ENCODE results near the gene FAM3B.

FAM3B gene

GRCh38 chr21:41402231-41402630 is 85.6 kb downstream of the FAM3B start:
- Histone ChIP-seq H3K4me1 (ENCODE audit: control insufficient read depth, insufficient read depth, low read length) (no peaks in the 10 kb centered on the region), H3K9me3 (ENCODE audit: control insufficient read depth, insufficient read depth, low read depth, low read length) (no peaks in the 10 kb centered on the region), H3K4me3 (ENCODE audit: low read depth, low read length) (no peak overlapping the region), H3K27ac (ENCODE audit: extremely low read depth, low read depth, low read length) (no peak overlapping the region), H3K36me3 (ENCODE audit: control insufficient read depth in 2 of 2, insufficient read depth in 1 of 2, low read length in 2 of 2) (no peaks in the 10 kb centered on the region)
- ChIA-PET CTCF (interaction anchor here (0.7 to 0.9 kb wide), 2 partner anchors 9 to 119 kb away, joined by 3 read pairs; no protein-coding TSS in a partner anchor), POLR2A (no interaction called here)
- TF ChIP-seq ZNF114 (tag by site-specific recombination; IDR thresholded peaks at IDR 0.05) (no peak), ZNF660 (tag by site-specific recombination; IDR thresholded peaks at IDR 0.05) (no peak), ZNF791 (tag by site-specific recombination; IDR thresholded peaks at IDR 0.05) (no peak), KLF8 (tag by site-specific recombination; IDR thresholded peaks at IDR 0.05) (no peak)

GRCh38 chr21:41402796-41403195 is 86.2 kb downstream of the FAM3B start:
- H3K4me1 ChIP-seq (ENCODE audit: control insufficient read depth, insufficient read depth, low read length) = no peaks in the 10 kb centered on the region
- TF ChIP-seq ZNF138 (tag by site-specific recombination; IDR thresholded peaks at IDR 0.05; ENCODE audit: borderline replicate concordance) (no peak), ZNF133 (tag by site-specific recombination; IDR thresholded peaks at IDR 0.05) (no peak), ZNF184 (tag by site-specific recombination; IDR thresholded peaks at IDR 0.05) (no peak), GFI1B (tag by site-specific recombination; IDR thresholded peaks at IDR 0.05) (no peak), ZFHX2 (tag by site-specific recombination; conservative IDR thresholded peaks at IDR 0.05) (no peak), ZNF433 (tag by site-specific recombination; IDR thresholded peaks at IDR 0.05; ENCODE audit: low read depth) (no peak), ZNF146 (tag by site-specific recombination; IDR thresholded peaks at IDR 0.05) (no peak), ZNF394 (tag by site-specific recombination; IDR thresholded peaks at IDR 0.05; ENCODE audit: borderline replicate concordance) (no peak), ZNF292 (tag by site-specific recombination; IDR thresholded peaks at IDR 0.05; ENCODE audit: borderline replicate concordance, low read depth) (no peak), ZNF626 (tag by site-specific recombination; IDR thresholded peaks at IDR 0.05) (no peak), ZNF37A (tag by site-specific recombination; IDR thresholded peaks at IDR 0.05) (no peak), GLI4 (tag by site-specific recombination; IDR thresholded peaks at IDR 0.05) (no peak), ZNF121 (tag by site-specific recombination; IDR thresholded peaks at IDR 0.05) (no peak), ZSCAN23 (tag by site-specific recombination; IDR thresholded peaks at IDR 0.05) (no peak), ZBTB17 (tag by site-specific recombination; IDR thresholded peaks at IDR 0.05) (no peak)
- H3K4me3 ChIP-seq (ENCODE audit: low read depth, low read length) = no peak overlapping the region
- H3K9me3 ChIP-seq (ENCODE audit: control insufficient read depth, insufficient read depth, low read depth, low read length) = no peaks in the 10 kb centered on the region
- ChIA-PET CTCF (interaction anchor here (0.7 to 0.9 kb wide), 2 partner anchors 8 to 119 kb away, joined by 3 read pairs; no protein-coding TSS in a partner anchor), POLR2A (no interaction called here)
- H3K27ac ChIP-seq (ENCODE audit: extremely low read depth, low read depth, low read length) = no peak overlapping the region
- H3K36me3 ChIP-seq (ENCODE audit: control insufficient read depth in 2 of 2, insufficient read depth in 1 of 2, low read length in 2 of 2) = no peaks in the 10 kb centered on the region

GRCh38 chr21:41403331-41403730 is 86.7 kb downstream of the FAM3B start:
- Histone ChIP-seq H3K27ac (ENCODE audit: extremely low read depth, low read depth, low read length) (no peak overlapping the region), H3K4me3 (ENCODE audit: low read depth, low read length) (no peak overlapping the region), H3K4me1 (ENCODE audit: control insufficient read depth, insufficient read depth, low read length) (no peaks in the 10 kb centered on the region), H3K36me3 (ENCODE audit: control insufficient read depth in 2 of 2, insufficient read depth in 1 of 2, low read length in 2 of 2) (no peaks in the 10 kb centered on the region), H3K9me3 (ENCODE audit: control insufficient read depth, insufficient read depth, low read depth, low read length) (no peaks in the 10 kb centered on the region)
- ChIA-PET CTCF (no interaction called here), POLR2A (no interaction called here)
- TF ChIP-seq SP7 (tag by site-specific recombination; IDR thresholded peaks at IDR 0.05) (no peak), ZSCAN23 (tag by site-specific recombination; IDR thresholded peaks at IDR 0.05) (no peak), ZNF19 (tag by site-specific recombination; IDR thresholded peaks at IDR 0.05; ENCODE audit: low read depth) (no peak), ZNF121 (tag by site-specific recombination; IDR thresholded peaks at IDR 0.05) (no peak), ZBTB10 (tag by site-specific recombination; IDR thresholded peaks at IDR 0.05) (no peak), KLF10 (tag by site-specific recombination; IDR thresholded peaks at IDR 0.05) (no peak), ZNF292 (tag by site-specific recombination; IDR thresholded peaks at IDR 0.05; ENCODE audit: borderline replicate concordance, low read depth) (no peak), SALL2 (tag by site-specific recombination; IDR thresholded peaks at IDR 0.05; ENCODE audit: borderline replicate concordance) (no peak), PRDM1 (tag by site-specific recombination; IDR thresholded peaks at IDR 0.05) (no peak), ZNF157 (tag by site-specific recombination; IDR thresholded peaks at IDR 0.05) (no peak)
- TF ChIP-seq, protein P1, sequence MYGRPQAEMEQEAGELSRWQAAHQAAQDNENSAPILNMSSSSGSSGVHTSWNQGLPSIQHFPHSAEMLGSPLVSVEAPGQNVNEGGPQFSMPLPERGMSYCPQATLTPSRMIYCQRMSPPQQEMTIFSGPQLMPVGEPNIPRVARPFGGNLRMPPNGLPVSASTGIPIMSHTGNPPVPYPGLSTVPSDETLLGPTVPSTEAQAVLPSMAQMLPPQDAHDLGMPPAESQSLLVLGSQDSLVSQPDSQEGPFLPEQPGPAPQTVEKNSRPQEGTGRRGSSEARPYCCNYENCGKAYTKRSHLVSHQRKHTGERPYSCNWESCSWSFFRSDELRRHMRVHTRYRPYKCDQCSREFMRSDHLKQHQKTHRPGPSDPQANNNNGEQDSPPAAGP (tag by site-specific recombination; IDR thresholded peaks at IDR 0.05) = no peak

Measured in HEK293 (cell line).